B cell (primary cell): ENCODE measurements around the gene NEURL2.
"Not testable (repeated sequence)": the region's sequence is repeated elsewhere in the genome, so short reads cannot be mapped to it uniquely, and the experiment has no call there.

Experiments used
- CTCF ChIP-seq: fragments of 200-600 bp; IDR thresholded peaks from one replicate; pipeline ENCODE4 v1.8.0; 2022; ENCODE audit warnings: antibody characterized with exemption, mild to moderate bottlenecking
- EZH2 ChIP-seq: IDR thresholded peaks from 2 replicates; pipeline ENCODE4 v1.6.1; 2012; ENCODE audit warnings: borderline replicate concordance, low read depth, mild to moderate bottlenecking, moderate library complexity, low read length; ENCODE audit not compliant: insufficient read depth, poor library complexity, severe bottlenecking

- TF ChIP-seq CTCF, EZH2: not testable (repeated sequence)
Measured at GRCh38 chr20:45931680-45932079, 40.7 kb upstream of the NEURL2 start.
